NCI-H2081 (cell line): Measurements from ENCODE around the gene F11R.
A peak's percentile ranks its signal among the peaks of the same experiment; 100 is the strongest.
"Not testable (repeated sequence)": the region's sequence is repeated elsewhere in the genome, so short reads cannot be mapped to it uniquely, and the experiment has no call there.

Experiments used
- DNase-seq, 2 experiments: peaks; one replicate each; lab custom pipeline; 2025; lab: John Stamatoyannopoulos, UW

F11R gene

DNA sequence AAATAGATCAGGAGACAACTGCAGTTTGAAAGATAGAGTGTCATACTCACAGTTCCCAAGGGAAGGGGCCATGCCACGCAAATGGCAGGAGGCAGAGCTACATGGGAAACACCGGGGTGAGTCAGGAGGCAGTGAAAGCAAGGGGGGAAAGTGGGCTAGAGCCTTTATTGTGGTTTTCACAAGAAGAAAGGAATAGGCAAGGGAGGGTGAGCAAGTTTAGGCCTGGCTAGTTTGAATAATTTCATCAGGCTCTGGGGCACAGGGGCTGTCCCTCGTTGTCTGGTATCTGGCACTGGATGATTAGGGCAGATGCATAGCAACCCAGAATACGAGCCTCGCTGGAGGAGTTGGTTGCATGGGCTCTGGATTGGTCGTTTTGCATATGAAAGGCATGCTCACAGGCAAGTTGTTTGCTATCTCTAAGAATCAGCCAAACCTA lies 49.3 kb downstream of the F11R start:
- no peak for DNase-seq

DNA sequence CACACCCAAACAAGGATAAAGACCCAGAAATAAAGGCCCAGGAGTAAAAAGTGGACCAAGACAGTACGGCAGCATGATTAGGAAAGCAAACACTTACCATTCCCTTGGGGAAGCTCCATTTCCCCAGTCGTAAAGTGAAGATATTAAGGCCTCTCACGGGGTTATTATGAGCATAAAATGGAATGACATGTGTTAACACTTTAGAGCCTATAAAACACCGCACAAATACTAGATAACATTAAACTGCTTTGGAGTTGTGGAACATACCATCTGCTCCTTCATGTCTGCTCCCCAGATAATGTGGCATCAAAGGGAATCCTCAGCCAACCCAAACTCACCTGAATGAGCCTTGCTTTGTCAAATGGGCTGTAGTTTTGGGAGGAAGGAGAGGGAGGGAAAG lies 57.4 kb downstream of the F11R start:
- DNase-seq, result no peak

DNA sequence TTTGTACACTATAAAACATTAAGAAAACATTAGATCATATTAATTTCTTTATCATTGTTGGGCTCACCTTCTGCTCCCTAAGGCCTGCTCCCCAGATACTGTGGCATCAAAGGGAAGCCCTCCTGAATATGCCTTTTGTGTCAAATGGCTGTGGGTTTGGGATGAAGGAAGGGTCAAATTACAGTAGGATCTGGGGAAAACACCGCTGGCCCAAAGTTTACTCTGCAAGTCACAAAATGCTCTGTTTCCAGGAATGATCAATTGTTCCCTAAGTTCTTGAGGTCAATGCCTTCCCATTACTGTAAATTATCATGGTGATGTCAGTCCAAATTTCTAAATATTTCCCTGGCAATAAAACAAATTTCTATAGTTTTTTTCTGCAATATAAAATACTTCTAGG lies 59.5 kb downstream of the F11R start:
- no peak for DNase-seq

- DNase-seq, result no peak
Observed at GRCh38 chr1:160956966-160957365, 64.0 kb downstream of the F11R start.

GRCh38 chr1:160954158-160955104 lies 66.5 kb downstream of the F11R start, which contains the start of gene ITLN2:
Gene ITLN2, minus strand, starts transcription at chr1:160954809. Its CDS starts 68 bp downstream, at chr1:160954741.
- peak in 1 of 2 experiments; percentile 35 for DNase-seq

GRCh38 chr1:160953030-160953429 lies 67.9 kb downstream of the F11R start:
- DNase-seq, result no peak

- no peak for DNase-seq
Observed at GRCh38 chr1:160952129-160952510, 68.8 kb downstream of the F11R start.

DNA sequence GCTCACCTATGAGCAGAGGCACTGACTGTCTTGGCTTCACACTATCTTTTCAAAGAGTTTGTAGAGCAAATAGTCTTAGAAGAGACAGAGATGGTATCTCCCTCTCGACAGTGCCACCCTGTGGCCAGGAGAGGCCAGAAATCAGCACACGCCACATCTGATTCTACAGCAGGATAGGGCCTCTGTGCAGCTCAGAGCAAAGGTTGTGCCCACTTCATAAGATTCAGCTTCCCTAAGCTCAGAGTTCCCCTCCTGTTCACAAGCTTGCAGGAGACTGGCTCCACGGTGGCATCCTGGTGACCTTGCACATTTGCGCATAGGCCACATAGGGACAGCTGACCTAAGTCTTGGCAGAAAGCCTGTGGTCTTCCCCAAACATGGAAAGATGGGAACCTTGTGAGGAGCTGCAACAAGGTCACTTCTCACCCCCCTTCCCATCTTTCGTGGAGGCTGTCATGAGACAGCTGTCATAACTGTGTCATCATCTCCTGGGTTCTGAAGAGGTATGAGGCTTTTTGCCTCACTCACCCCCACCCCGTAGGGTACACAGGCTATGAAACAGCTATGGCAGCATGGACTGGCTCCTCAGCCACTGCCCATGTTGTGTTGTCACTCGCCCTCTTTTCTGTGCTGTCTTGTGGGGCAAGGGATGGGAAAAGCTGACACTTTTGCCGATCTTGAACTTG lies 69.4 kb downstream of the F11R start:
- peak in 1 of 2 experiments; percentile 40 for DNase-seq

DNA sequence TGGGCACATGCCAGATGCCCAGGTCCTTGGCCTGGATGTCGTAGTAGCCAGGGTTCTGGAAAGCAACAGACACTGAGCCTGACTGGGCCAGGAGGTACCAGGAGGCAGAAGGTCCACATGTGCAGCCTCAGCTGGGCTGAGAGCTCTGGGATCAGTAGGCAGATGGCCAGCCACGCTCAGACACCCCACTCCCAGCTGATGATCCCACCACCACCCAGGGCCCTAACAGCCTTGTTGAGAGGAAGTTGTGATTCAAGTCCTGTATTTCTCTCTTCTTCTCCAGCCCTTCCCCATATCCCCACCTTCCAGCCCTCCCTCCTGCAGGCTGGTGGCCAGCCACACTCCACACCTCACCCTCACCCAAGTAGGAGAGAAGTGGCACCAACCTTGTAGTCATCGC lies 70.3 kb downstream of the F11R start:
- no peak for DNase-seq

DNA sequence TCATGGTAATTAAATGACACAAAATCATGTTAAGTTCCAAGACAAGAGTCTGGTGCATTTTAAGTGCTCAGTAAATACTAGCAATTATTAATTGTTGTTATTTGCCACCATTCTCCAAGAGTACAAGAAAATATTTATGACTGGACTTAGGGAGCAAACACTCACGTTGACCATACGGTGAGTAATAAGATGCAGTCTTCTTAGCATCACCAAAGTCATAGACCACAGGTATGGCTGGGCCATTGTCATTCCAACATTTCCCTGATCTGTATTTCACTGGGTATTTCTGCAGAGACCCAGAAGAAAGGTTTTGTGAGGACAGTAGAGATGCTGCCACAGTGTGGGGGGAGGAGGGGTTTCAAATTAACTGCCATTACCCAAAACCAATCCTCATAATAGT lies 71.1 kb downstream of the F11R start:
- DNase-seq, result no peak

DNA sequence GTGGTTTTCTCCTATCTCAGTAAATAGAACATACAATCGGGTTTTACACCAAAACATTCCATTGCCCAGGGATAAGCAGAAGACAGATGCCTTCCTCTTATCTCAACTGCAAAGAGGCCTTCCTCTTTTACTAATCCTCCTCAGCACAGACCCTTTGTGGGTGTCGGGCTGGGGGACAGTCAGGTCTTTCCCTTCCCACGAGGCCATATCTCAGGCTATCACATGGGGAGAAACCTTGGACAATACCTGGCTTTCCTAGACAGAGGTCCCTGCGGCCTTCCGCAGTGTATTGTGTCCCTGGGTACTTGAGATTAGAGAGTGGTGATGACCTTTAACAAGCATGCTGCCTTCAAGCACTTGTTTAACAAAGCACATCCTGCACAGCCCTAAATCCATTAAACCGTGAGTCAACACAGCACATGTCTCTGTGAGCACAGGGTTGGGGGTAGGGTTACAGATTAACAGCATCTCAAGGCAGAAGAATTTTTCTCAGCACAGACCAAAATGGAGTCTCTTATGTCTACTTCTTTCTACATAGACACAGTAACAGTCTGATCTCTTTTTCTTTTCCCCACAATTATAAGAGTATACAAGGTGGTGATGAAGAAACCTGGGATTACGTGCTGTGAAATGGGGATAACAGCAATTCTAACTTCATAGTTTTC lies 71.6 kb downstream of the F11R start:
- not testable (repeated sequence) for DNase-seq

DNA sequence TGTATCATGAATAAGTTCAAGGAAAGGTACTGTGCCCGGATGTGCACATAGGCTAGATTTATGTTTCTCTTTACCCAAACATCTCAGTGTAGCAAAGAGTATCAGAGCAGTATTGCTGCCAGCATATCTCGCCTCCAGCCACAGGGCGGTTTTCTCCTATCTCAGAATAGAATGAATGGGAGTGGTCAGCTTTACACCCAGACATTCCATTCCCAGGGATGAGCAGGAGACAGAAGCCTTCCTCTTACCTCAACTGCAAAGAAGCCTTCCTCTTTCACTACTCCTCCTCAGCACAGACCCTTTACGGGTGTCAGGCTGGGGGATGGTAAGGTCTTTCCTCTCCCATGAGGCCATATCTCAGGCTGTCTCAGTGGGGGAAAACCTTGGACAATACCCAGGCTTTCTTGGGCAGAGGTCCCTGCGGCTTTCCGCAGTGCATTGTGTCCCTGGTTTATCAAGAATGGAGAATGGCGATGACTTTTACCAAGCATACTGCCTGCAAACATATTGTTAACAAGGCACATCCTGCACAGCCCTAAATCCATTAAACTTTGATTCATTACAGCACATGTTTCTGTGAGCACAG lies 73.7 kb downstream of the F11R start:
- DNase-seq, result not testable (repeated sequence)

- not testable (repeated sequence) for DNase-seq
Observed at GRCh38 chr1:160945881-160946280, 75.1 kb downstream of the F11R start.
